GM21528 (cell line): ENCODE measurements around the gene KCTD6.

Source experiments
- ATAC-seq: cut with Tn5 transposase; IDR thresholded peaks from one replicate; pipeline ENCODE4 v1.9.1; 2021; ENCODE audit warnings: mild to moderate bottlenecking, moderate library complexity; ENCODE audit not compliant: unreplicated experiment, low FRiP score

KCTD6 gene

GRCh38 chr3:58540176-58540858 lies 48.4 kb downstream of the KCTD6 start:
- no peak for ATAC-seq

- no peak for ATAC-seq
Observed at GRCh38 chr3:58544541-58544940, 52.6 kb downstream of the KCTD6 start.

GRCh38 chr3:58551636-58552180 lies 59.8 kb downstream of the KCTD6 start:
- no peak for ATAC-seq
